ENCODE data around the gene PHKA2. TPM values are rescaled to one million over a fixed set of nuclear protein-coding genes. Genes with fewer than 3 reads are reported as not detected.

Gene PHKA2
- total and polyA plus RNA-seq, 10 donors, result 13.7 to 46.0 (median 35.7) TPM

DNA sequence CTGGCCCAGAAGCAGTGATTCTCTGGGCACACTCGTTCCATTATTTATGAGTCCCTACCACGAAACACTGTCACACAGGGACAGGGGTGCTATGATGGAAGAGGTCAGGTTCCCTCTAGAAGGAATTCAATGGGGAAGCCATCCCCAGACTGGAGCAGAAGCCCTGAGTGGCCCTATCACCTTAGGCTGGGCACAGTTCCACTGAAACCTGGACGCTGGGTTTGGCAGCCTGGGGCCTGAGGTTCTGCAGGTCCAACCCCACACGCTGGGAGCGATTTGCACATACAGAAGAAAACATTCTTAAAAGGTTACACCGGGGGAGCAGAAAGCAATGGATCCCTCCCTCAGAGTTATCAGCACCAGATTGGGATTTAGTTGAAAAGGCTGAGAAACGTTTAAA lies 63.3 kb downstream of the PHKA2 start:
- DNase-seq, result no peak
- no peak overlapping the region for H3K27ac ChIP-seq
- intact Hi-C loops (cut with DNase I; ENCODE audit: low total_unique reads), result no loop called here
- no peak overlapping the region for H3K4me3 ChIP-seq
- H3K36me3 ChIP-seq, result peaks cover 0 to 90% (median 28%) of the 10 kb centered on the region in 6 donors
- peaks cover 0 to 14% (median 0%) of the 10 kb centered on the region in 8 donors for H3K9me3 ChIP-seq
- no peaks in the 10 kb centered on the region for H3K4me1 ChIP-seq
- WGBS, 5 donors, result 83 to 100% (median 97%) methylated on average over 4 to 7 of the region's 7 CpGs
- TF ChIP-seq POLR2AphosphoS5 (IDR thresholded peaks at IDR 0.05), result no peak
- no peak for TF ChIP-seq POLR2A (IDR thresholded peaks at IDR 0.05)
- TF ChIP-seq, protein P1, sequence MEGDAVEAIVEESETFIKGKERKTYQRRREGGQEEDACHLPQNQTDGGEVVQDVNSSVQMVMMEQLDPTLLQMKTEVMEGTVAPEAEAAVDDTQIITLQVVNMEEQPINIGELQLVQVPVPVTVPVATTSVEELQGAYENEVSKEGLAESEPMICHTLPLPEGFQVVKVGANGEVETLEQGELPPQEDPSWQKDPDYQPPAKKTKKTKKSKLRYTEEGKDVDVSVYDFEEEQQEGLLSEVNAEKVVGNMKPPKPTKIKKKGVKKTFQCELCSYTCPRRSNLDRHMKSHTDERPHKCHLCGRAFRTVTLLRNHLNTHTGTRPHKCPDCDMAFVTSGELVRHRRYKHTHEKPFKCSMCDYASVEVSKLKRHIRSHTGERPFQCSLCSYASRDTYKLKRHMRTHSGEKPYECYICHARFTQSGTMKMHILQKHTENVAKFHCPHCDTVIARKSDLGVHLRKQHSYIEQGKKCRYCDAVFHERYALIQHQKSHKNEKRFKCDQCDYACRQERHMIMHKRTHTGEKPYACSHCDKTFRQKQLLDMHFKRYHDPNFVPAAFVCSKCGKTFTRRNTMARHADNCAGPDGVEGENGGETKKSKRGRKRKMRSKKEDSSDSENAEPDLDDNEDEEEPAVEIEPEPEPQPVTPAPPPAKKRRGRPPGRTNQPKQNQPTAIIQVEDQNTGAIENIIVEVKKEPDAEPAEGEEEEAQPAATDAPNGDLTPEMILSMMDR (IDR thresholded peaks at IDR 0.05 in 8 of 11, conservative IDR thresholded peaks at IDR 0.05 in 3 of 11), result no peak
- H3K27me3 ChIP-seq (replicated peaks in 1 of 7), result no peaks in the 10 kb centered on the region

GRCh38 chrX:18920079-18920478 lies 63.8 kb downstream of the PHKA2 start:
- H3K36me3 ChIP-seq, result peaks cover 0 to 90% (median 28%) of the 10 kb centered on the region in 6 donors
- DNase-seq, result no peak
- H3K27ac ChIP-seq, result no peak overlapping the region
- H3K4me1 ChIP-seq, result no peaks in the 10 kb centered on the region
- no peaks in the 10 kb centered on the region for H3K27me3 ChIP-seq (replicated peaks in 1 of 7)
- intact Hi-C loops (cut with DNase I; ENCODE audit: low total_unique reads), result no loop called here
- WGBS, 5 donors, result 88 to 98% (median 95%) methylated on average over 8 of the region's 8 CpGs
- TF ChIP-seq POLR2AphosphoS5 (IDR thresholded peaks at IDR 0.05), result no peak
- TF ChIP-seq, protein P1 (IDR thresholded peaks at IDR 0.05 in 8 of 11, conservative IDR thresholded peaks at IDR 0.05 in 3 of 11), result no peak
- no peak for TF ChIP-seq POLR2A (IDR thresholded peaks at IDR 0.05)
- H3K9me3 ChIP-seq, result peaks cover 0 to 14% (median 0%) of the 10 kb centered on the region in 8 donors
- H3K4me3 ChIP-seq, result no peak overlapping the region

- Histone ChIP-seq H3K4me3 (no peak overlapping the region), H3K36me3 (peaks cover 0 to 90% (median 22%) of the 10 kb centered on the region in 6 donors), H3K27ac (no peak overlapping the region), H3K27me3 (replicated peaks in 1 of 7) (no peaks in the 10 kb centered on the region), H3K9me3 (peaks cover 0 to 14% (median 0%) of the 10 kb centered on the region in 8 donors), H3K4me1 (no peaks in the 10 kb centered on the region)
- 83 to 94% (median 90%) methylated on average over 7 of the region's 7 CpGs for WGBS, 5 donors
- intact Hi-C loops (cut with DNase I; ENCODE audit: low total_unique reads), result no loop called here
- TF ChIP-seq POLR2A (IDR thresholded peaks at IDR 0.05) (no peak), POLR2AphosphoS5 (IDR thresholded peaks at IDR 0.05) (no peak)
- TF ChIP-seq, protein P1 (IDR thresholded peaks at IDR 0.05 in 8 of 11, conservative IDR thresholded peaks at IDR 0.05 in 3 of 11), result no peak
- no peak for DNase-seq
Measured at GRCh38 chrX:18917831-18918230, 66.1 kb downstream of the PHKA2 start.

DNA sequence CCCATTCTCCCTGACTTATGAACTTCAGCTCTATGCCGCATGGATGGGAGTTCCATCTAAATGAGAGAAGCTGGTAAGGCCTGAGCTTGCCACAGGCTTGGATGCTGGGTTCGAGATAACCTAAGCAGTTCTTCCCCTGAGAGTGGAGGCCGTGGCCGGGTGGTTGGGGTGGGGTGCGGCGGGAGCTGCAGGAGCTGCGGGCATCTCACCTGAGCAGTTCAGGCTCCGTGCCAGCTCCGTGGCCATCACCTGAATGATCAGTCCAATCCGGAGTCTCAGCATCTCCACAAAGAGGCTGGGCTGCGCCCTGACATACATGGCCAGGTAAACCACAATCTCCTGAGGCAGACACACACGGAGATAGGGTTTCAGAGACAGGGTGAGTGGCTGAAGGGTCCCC lies 77.6 kb downstream of the PHKA2 start:
- H3K9me3 ChIP-seq, result no peaks in the 10 kb centered on the region
- no peaks in the 10 kb centered on the region for H3K4me1 ChIP-seq
- DNase-seq, result peak; percentile 66
- H3K27me3 ChIP-seq (replicated peaks in 1 of 7), result no peaks in the 10 kb centered on the region
- intact Hi-C loops (cut with DNase I; ENCODE audit: low total_unique reads), result no loop called here
- TF ChIP-seq, protein P1 (IDR thresholded peaks at IDR 0.05 in 8 of 11, conservative IDR thresholded peaks at IDR 0.05 in 3 of 11), result no peak
- TF ChIP-seq POLR2AphosphoS5 (IDR thresholded peaks at IDR 0.05) (no peak), POLR2A (IDR thresholded peaks at IDR 0.05) (no peak)
- peaks cover 0 to 100% (median 15%) of the 10 kb centered on the region in 6 donors for H3K36me3 ChIP-seq
- no peak overlapping the region for H3K4me3 ChIP-seq
- no peak overlapping the region for H3K27ac ChIP-seq
- 80 to 96% (median 89%) methylated on average over 1 to 12 of the region's 12 CpGs for WGBS, 5 donors
